Left lobe of liver (tissue), 1 donor: Measurements from ENCODE around the gene BCDIN3D. TPM values are rescaled to one million over a fixed set of nuclear protein-coding genes. Genes with fewer than 3 reads are reported as not detected.

Source experiments
- total RNA-seq: library from RNA; stranded (reverse); gene quantifications from one replicate; pipeline ENCODE4 v1.2.1, GENCODE V29; 2021
- donor health status: DM: no; HTN: yes; CAD: no.

The BCDIN3D gene
- total RNA-seq, 1 donor from 2014 or later, result 3.2 TPM

Other genes starting within 250 kb of the BCDIN3D start
- 1.2 TPM for gene FAM186B, start 237.5 kb downstream of the BCDIN3D start, total RNA-seq
- gene PRPF40B, start 219.5 kb downstream of the BCDIN3D start, total RNA-seq, result 6.3 TPM
- gene FMNL3, start 135.7 kb downstream of the BCDIN3D start, total RNA-seq, result 3.1 TPM
- gene TMBIM6, start 101.5 kb downstream of the BCDIN3D start, total RNA-seq, result 1,081 TPM
- gene NCKAP5L, start 14.7 kb downstream of the BCDIN3D start, total RNA-seq, result 11.3 TPM
- not detected for gene FAIM2, start 60.8 kb upstream of the BCDIN3D start, total RNA-seq
- gene AQP2, start 107.6 kb upstream of the BCDIN3D start, total RNA-seq, result not detected
- not detected for gene AQP5, start 118.8 kb upstream of the BCDIN3D start, total RNA-seq
- gene AQP6, start 129.8 kb upstream of the BCDIN3D start, total RNA-seq, result 0.28 TPM
- 3.9 TPM for gene RACGAP1, start 182.4 kb upstream of the BCDIN3D start, total RNA-seq
- gene ASIC1, start 214.5 kb upstream of the BCDIN3D start, total RNA-seq, result 0.28 TPM
- 18.6 TPM for gene SMARCD1, start 242.2 kb upstream of the BCDIN3D start, total RNA-seq